Endothelial cell of umbilical vein (primary cell): ENCODE results near the gene SCN2B. TPM values are rescaled to one million over a fixed set of nuclear protein-coding genes. Genes with fewer than 3 reads are reported as not detected.

Source experiments
- BruUV-seq: library from RNA; stranded (reverse); fragments of 400-500 nt; replicated peaks from 2 replicates; lab custom pipeline; 2021; lab: Mats Ljungman, UMichigan
- CTCF ChIA-PET: fragments of 300-600, 350-600 bp; sonication (Branson Sonifier 250); formaldehyde crosslinking; loops from one replicate; lab custom pipeline; 2021; ENCODE audit warnings: antibody characterized with exemption, inconsistent platforms; lab: Charles Lee
- POLR2A ChIA-PET: fragments of 300-600, 350-600 bp; sonication (Branson Sonifier 250); formaldehyde crosslinking; loops from one replicate; lab custom pipeline; 2021; ENCODE audit warnings: antibody characterized with exemption, inconsistent platforms; lab: Charles Lee
- DNase-seq: peaks from one replicate; pipeline ENCODE4 v3.0.0-alpha.2; 2011; ENCODE audit warnings: low read depth, low spot score
- FAIRE-seq: peaks from 2 replicates; lab custom pipeline; 2011; peaks lifted over from hg19 to GRCh38; lab: Jason Lieb, UNC
- H2AFZ ChIP-seq: 2 replicates; pipeline ENCODE4 v1.6.0; 2012; ENCODE audit warnings: low read depth, low read length, control low read depth, inconsistent platforms
- H3K27ac ChIP-seq: 2 replicates; pipeline ENCODE4 v1.5.1; 2011; ENCODE audit warnings: low read depth, mild to moderate bottlenecking, control low read depth, low read length, moderate library complexity; ENCODE audit not compliant: insufficient read depth
- H3K27me3 ChIP-seq, 2 experiments: 2 replicates each; pipeline versions ENCODE4 v1.6.0 to v1.6.1; 2011; ENCODE audit warnings: low read length in 2 of 2, mixed read lengths in 1 of 2; ENCODE audit not compliant: control insufficient read depth in 2 of 2, insufficient read depth in 2 of 2
- H3K36me3 ChIP-seq, 2 experiments: 2 replicates in 1 of 2; 3 replicates in 1 of 2; pipeline ENCODE4 v1.5.1; 2011; ENCODE audit warnings: low read length in 2 of 2, mild to moderate bottlenecking in 1 of 2, moderate library complexity in 1 of 2; ENCODE audit not compliant: control insufficient read depth in 2 of 2, insufficient read depth in 2 of 2; ENCODE audit errors: extremely low read depth in 1 of 2
- H3K4me1 ChIP-seq: 3 replicates; pipeline ENCODE4 v1.5.1; 2011; ENCODE audit warnings: mild to moderate bottlenecking, low read length; ENCODE audit not compliant: control insufficient read depth, insufficient read depth; ENCODE audit errors: extremely low read depth
- H3K4me2 ChIP-seq: 2 replicates; pipeline ENCODE4 v1.6.1; 2011; ENCODE audit warnings: low read length, control low read depth, mixed read lengths; ENCODE audit not compliant: insufficient read depth
- H3K4me3 ChIP-seq, 3 experiments: fragments of 200-600 bp in 1 of 3; sonication (generic), shearing (Covaris generic) in 1 of 3; replicated peaks in 1 of 3; 2 replicates each; pipeline ENCODE4 v1.5.1; 2011 to 2016; ENCODE audit warnings: control low read depth in 3 of 3, low read length in 3 of 3, mild to moderate bottlenecking in 2 of 3, inconsistent platforms in 1 of 3, low read depth in 1 of 3, moderate library complexity in 1 of 3; ENCODE audit not compliant: insufficient read depth in 1 of 3
- H3K79me2 ChIP-seq: 2 replicates; pipeline ENCODE4 v1.6.0; 2012; ENCODE audit warnings: low read length, inconsistent platforms; ENCODE audit not compliant: control insufficient read depth, insufficient read depth
- H3K9ac ChIP-seq: replicated peaks from 2 replicates; pipeline ENCODE3; 2011; ENCODE audit warnings: low read length, control low read depth; ENCODE audit not compliant: insufficient read depth; ENCODE audit errors: extremely low read depth
- H3K9me1 ChIP-seq: replicated peaks from 3 replicates; pipeline ENCODE4 v1.6.0; 2011; ENCODE audit warnings: mild to moderate bottlenecking, low read length; ENCODE audit not compliant: control insufficient read depth, insufficient read depth; ENCODE audit errors: extremely low read depth
- H3K9me3 ChIP-seq: replicated peaks from 2 replicates; pipeline ENCODE4 v1.5.1; 2012; ENCODE audit warnings: low read length, inconsistent platforms; ENCODE audit not compliant: control insufficient read depth, insufficient read depth
- H4K20me1 ChIP-seq: replicated peaks from 2 replicates; pipeline ENCODE3; 2011; ENCODE audit warnings: mild to moderate bottlenecking, low read length; ENCODE audit not compliant: control insufficient read depth, insufficient read depth; ENCODE audit errors: extremely low read depth
- EZH2 ChIP-seq: IDR thresholded peaks from 2 replicates; pipeline ENCODE4 v1.6.1; 2012; ENCODE audit warnings: borderline replicate concordance, low read depth, mild to moderate bottlenecking, moderate library complexity, low read length, inconsistent platforms; ENCODE audit not compliant: severe bottlenecking
- FOS ChIP-seq: IDR thresholded peaks from 2 replicates; pipeline ENCODE4 v1.6.1; 2011; ENCODE audit warnings: mild to moderate bottlenecking, low read length, moderate library complexity, borderline replicate concordance; ENCODE audit not compliant: insufficient read depth
- GATA2 ChIP-seq: IDR thresholded peaks from 2 replicates; pipeline ENCODE4 v1.7.0; 2011; ENCODE audit warnings: low read depth, mild to moderate bottlenecking, moderate library complexity, mixed read lengths, low read length; ENCODE audit not compliant: insufficient read length, insufficient read depth
- JUN ChIP-seq: IDR thresholded peaks from 2 replicates; pipeline ENCODE4 v1.6.1; 2011; ENCODE audit warnings: borderline replicate concordance, low read depth; ENCODE audit not compliant: insufficient read length, insufficient read depth
- MYC ChIP-seq: IDR thresholded peaks from one replicate; pipeline ENCODE4 v1.6.1; 2011; ENCODE audit warnings: mild to moderate bottlenecking, low read depth, low read length
- POLR2A ChIP-seq: IDR thresholded peaks from 2 replicates; pipeline ENCODE4 v1.6.1; 2012; ENCODE audit warnings: low read depth, mild to moderate bottlenecking, control low read depth, low read length
- POLR2AphosphoS5 ChIP-seq: IDR thresholded peaks from 2 replicates; pipeline ENCODE4 v1.6.1; 2012; ENCODE audit warnings: low read depth, mild to moderate bottlenecking, control low read depth, low read length, moderate library complexity; ENCODE audit not compliant: insufficient read depth
- dilution Hi-C: fragments of 300-500 bp; cut with MboI; formaldehyde crosslinking; loops from one replicate; pipeline ENCODE4 v1.15.0; 2019; ENCODE audit warnings: low sequenced_read_pairs; ENCODE audit not compliant: extremely low pct_ligation_motif_present
- intact Hi-C: fragments of 100-400 bp; cut with micrococcal nuclease; formaldehyde crosslinking; loops from one replicate; pipeline ENCODE4 v1.10.0; 2022
- polyA plus RNA-seq, 4 experiments: library from polyadenylated mRNA; depleted of rRNA in 3 of 4; stranded (reverse) in 3 of 4; unstranded in 1 of 4; fragments of >200 nt; gene quantifications; 2 replicates each; pipeline versions ENCODE4 v1.2.1 to v1.2.3, GENCODE V29; 2011 to 2012; ENCODE audit warnings: missing spikeins in 1 of 4
- total RNA-seq: library from RNA; stranded (reverse); gene quantifications from 2 replicates; pipeline ENCODE4 v1.2.3, GENCODE V29; 2021
- TF ChIP-seq, protein P1 (sequence below), 2 donors: IDR thresholded peaks; 1 replicate in 1 of 2; 2 replicates in 1 of 2; pipeline ENCODE4 v1.5.1; 2011; ENCODE audit warnings: low read length in 2 of 2, mild to moderate bottlenecking in 2 of 2, moderate library complexity in 2 of 2, control low read depth in 1 of 2, inconsistent platforms in 1 of 2, low read depth in 1 of 2; ENCODE audit not compliant: insufficient read depth in 1 of 2; ENCODE audit errors: extremely low read depth in 1 of 2
- TF ChIP-seq, protein P2 (sequence below): IDR thresholded peaks from 2 replicates; pipeline ENCODE4 v1.6.1; 2011; ENCODE audit not compliant: insufficient read depth, insufficient read length

Gene SCN2B
- total and polyA plus RNA-seq, 2 donors (not counting 3 experiments of a cell fraction or from before 2014, with no cell fraction given), result not detected

DNA sequence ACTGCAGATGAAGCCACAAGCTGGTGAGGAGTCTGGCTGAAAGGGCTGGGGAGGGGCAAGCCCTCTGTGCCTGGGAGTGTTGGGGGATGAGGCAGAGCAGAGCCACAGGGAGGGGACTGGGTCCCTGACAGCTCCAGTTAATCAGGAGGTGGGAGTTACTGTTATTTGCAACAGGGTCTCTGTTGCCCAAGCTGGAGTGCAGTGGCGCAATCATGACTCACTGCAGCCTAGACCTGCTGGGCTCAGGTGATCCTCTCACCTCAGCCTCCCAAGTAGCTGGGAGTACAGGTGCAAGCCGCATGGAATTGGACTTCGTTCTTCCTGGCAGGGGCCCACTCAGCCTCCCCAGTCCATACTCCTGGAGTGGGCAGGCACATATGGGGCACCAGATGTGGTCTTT, 7.7 kb downstream of the SCN2B start:
- no peak overlapping the region for H3K4me2 ChIP-seq
- POLR2A ChIA-PET, result no interaction called here
- intact Hi-C loops (no loop called here), dilution Hi-C loops (no loop called here)
- DNase-seq (no peak), FAIRE-seq (no peak)
- no peak overlapping the region for H3K4me3 ChIP-seq
- no peak overlapping the region for H2AFZ ChIP-seq
- TF ChIP-seq JUN, result no peak
- TF ChIP-seq MYC, result no peak
- TF ChIP-seq POLR2AphosphoS5, result no peak
- TF ChIP-seq POLR2A, result no peak
- TF ChIP-seq, protein P1, sequence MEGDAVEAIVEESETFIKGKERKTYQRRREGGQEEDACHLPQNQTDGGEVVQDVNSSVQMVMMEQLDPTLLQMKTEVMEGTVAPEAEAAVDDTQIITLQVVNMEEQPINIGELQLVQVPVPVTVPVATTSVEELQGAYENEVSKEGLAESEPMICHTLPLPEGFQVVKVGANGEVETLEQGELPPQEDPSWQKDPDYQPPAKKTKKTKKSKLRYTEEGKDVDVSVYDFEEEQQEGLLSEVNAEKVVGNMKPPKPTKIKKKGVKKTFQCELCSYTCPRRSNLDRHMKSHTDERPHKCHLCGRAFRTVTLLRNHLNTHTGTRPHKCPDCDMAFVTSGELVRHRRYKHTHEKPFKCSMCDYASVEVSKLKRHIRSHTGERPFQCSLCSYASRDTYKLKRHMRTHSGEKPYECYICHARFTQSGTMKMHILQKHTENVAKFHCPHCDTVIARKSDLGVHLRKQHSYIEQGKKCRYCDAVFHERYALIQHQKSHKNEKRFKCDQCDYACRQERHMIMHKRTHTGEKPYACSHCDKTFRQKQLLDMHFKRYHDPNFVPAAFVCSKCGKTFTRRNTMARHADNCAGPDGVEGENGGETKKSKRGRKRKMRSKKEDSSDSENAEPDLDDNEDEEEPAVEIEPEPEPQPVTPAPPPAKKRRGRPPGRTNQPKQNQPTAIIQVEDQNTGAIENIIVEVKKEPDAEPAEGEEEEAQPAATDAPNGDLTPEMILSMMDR (IDR thresholded peaks at IDR 0.05; ENCODE audit: extremely low read depth in 1 of 2, insufficient read depth in 1 of 2, low read depth in 1 of 2, low read length in 2 of 2), result no peak
- TF ChIP-seq, protein P2, sequence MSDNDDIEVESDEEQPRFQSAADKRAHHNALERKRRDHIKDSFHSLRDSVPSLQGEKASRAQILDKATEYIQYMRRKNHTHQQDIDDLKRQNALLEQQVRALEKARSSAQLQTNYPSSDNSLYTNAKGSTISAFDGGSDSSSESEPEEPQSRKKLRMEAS, result no peak
- no peak for TF ChIP-seq FOS
- no peak for TF ChIP-seq EZH2
- no peak for TF ChIP-seq GATA2
- H3K79me2 ChIP-seq, result no peaks in the 10 kb centered on the region
- no TSS peak for BruUV-seq
- peaks cover 4 to 13% of the 10 kb centered on the region in 2 experiments for H3K27me3 ChIP-seq
- H4K20me1 ChIP-seq, result no peaks in the 10 kb centered on the region
- CTCF ChIA-PET, result interaction anchor here (4.0 kb wide), 1 partner anchor 24 kb away, joined by 112 read pairs; no protein-coding TSS in a partner anchor
- H3K4me1 ChIP-seq, result no peaks in the 10 kb centered on the region
- H3K36me3 ChIP-seq, result no peaks in the 10 kb centered on the region
- H3K27ac ChIP-seq, result no peak overlapping the region
- no peak overlapping the region for H3K9ac ChIP-seq
- H3K9me1 ChIP-seq, result no peaks in the 10 kb centered on the region
- no peaks in the 10 kb centered on the region for H3K9me3 ChIP-seq
